ENCODE results near the gene USP48.

Gene USP48

GRCh38 chr1:21666576-21667320, 116.2 kb downstream of the USP48 start:
- no peak for DNase-seq

- no peak for DNase-seq
Measured at GRCh38 chr1:21665711-21666575, 117.0 kb downstream of the USP48 start.

GRCh38 chr1:21664806-21665588, 118.0 kb downstream of the USP48 start:
- DNase-seq = no peak

GRCh38 chr1:21663951-21664805, 118.8 kb downstream of the USP48 start:
- no peak for DNase-seq

GRCh38 chr1:21663248-21663950, 119.5 kb downstream of the USP48 start:
- no peak for DNase-seq

GRCh38 chr1:21662426-21663247, 120.3 kb downstream of the USP48 start:
- DNase-seq = no peak

GRCh38 chr1:21661886-21662285, 121.1 kb downstream of the USP48 start:
- DNase-seq = no peak

GRCh38 chr1:21659924-21660326, 123.0 kb downstream of the USP48 start:
- DNase-seq = no peak

- peak; percentile 83 for DNase-seq
Measured at GRCh38 chr1:21659099-21659923, 123.6 kb downstream of the USP48 start.

GRCh38 chr1:21657456-21658190, 125.3 kb downstream of the USP48 start:
- DNase-seq = no peak

- no peak for DNase-seq
Measured at GRCh38 chr1:21655748-21656147, 127.2 kb downstream of the USP48 start.

- no peak for DNase-seq
Measured at GRCh38 chr1:21655259-21655658, 127.7 kb downstream of the USP48 start.

GRCh38 chr1:21654209-21654608, 128.7 kb downstream of the USP48 start:
- no peak for DNase-seq

GRCh38 chr1:21653744-21654100, 129.2 kb downstream of the USP48 start:
- no peak for DNase-seq

GRCh38 chr1:21652937-21653743, 129.8 kb downstream of the USP48 start:
- no peak for DNase-seq

GRCh38 chr1:21652101-21652936, 130.6 kb downstream of the USP48 start:
- DNase-seq = no peak
